ENCODE results near the gene FAM156A.

DNA sequence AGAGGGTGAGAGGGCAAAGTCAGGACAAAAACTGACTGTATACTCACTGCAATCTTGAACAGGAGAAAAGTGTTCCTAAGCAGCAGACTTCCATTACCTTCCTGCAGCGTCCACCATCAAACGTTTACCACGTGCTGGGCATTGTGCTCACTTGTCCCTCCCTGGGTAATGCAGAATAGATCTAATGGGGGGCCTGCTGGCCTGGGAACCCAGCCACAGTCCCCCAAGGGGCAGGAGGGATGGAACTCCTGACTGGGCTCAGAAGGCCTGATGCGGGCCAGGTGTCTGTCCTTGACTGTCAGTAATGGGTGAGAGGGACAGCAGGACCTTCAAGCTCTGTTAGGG, 37.6 kb upstream of the FAM156A start:
- TF ChIP-seq, protein P1, sequence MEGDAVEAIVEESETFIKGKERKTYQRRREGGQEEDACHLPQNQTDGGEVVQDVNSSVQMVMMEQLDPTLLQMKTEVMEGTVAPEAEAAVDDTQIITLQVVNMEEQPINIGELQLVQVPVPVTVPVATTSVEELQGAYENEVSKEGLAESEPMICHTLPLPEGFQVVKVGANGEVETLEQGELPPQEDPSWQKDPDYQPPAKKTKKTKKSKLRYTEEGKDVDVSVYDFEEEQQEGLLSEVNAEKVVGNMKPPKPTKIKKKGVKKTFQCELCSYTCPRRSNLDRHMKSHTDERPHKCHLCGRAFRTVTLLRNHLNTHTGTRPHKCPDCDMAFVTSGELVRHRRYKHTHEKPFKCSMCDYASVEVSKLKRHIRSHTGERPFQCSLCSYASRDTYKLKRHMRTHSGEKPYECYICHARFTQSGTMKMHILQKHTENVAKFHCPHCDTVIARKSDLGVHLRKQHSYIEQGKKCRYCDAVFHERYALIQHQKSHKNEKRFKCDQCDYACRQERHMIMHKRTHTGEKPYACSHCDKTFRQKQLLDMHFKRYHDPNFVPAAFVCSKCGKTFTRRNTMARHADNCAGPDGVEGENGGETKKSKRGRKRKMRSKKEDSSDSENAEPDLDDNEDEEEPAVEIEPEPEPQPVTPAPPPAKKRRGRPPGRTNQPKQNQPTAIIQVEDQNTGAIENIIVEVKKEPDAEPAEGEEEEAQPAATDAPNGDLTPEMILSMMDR (IDR thresholded peaks at IDR 0.05), result no peak
- no peak for TF ChIP-seq EZH2 (IDR thresholded peaks at IDR 0.05; ENCODE audit: borderline replicate concordance, insufficient read depth, low read depth, low read length, poor library complexity, severe bottlenecking)
